Gastroesophageal sphincter (tissue), 4 donors: Measurements from ENCODE around the gene TNFRSF14. TPM values are rescaled to one million over a fixed set of nuclear protein-coding genes. Genes with fewer than 3 reads are reported as not detected.
"Not testable (repeated sequence)": the region's sequence is repeated elsewhere in the genome, so short reads cannot be mapped to it uniquely, and the experiment has no call there.

Experiments used
- ATAC-seq: fragments of 150-250 bp; one replicate; pipeline ENCODE4 v1.9.1; 2016; ENCODE audit warnings: mild to moderate bottlenecking, moderate library complexity
- H3K27ac ChIP-seq, 4 donors: fragments of 200-600 bp; sonication (generic) in 3 of 4; 1 replicate in 3 of 4; 2 replicates in 1 of 4; pipeline ENCODE4 v1.5.1; 2016 to 2019
- H3K27me3 ChIP-seq: fragments of 200-600 bp; sonication (generic); one replicate; pipeline ENCODE4 v1.5.1; 2019
- H3K36me3 ChIP-seq, 2 donors: fragments of 200-600 bp; sonication (generic); one replicate each; pipeline ENCODE4 v1.5.1; 2019; ENCODE audit warnings: control low read depth in 1 of 2
- H3K4me1 ChIP-seq, 3 donors: fragments of 200-600 bp; sonication (generic); 1 replicate in 2 of 3; 2 replicates in 1 of 3; pipeline ENCODE4 v1.5.1; 2016 to 2019; ENCODE audit warnings: control low read depth in 2 of 3
- H3K4me3 ChIP-seq, 2 donors: fragments of 200-600 bp; sonication (generic); one replicate each; pipeline ENCODE4 v1.5.1; 2019; ENCODE audit warnings: mild to moderate bottlenecking in 1 of 2, moderate library complexity in 1 of 2
- H3K9me3 ChIP-seq, 3 donors: fragments of 200-600 bp; sonication (generic); one replicate each; pipeline ENCODE4 v1.5.1; 2017 to 2019; ENCODE audit warnings: control low read depth in 2 of 3
- CTCF ChIP-seq, 4 experiments: fragments of 200-600 bp in 2 of 4; fragments of 450-650 bp in 2 of 4; sonication (generic) in 1 of 4; IDR thresholded peaks; one replicate each; pipeline ENCODE4 v1.5.1; 2017 to 2019; ENCODE audit warnings: antibody characterized with exemption in 4 of 4, mild to moderate bottlenecking in 2 of 4, moderate library complexity in 2 of 4
- EP300 ChIP-seq: sonication (generic); formaldehyde crosslinking; IDR thresholded peaks from one replicate; pipeline ENCODE4 v1.6.1; 2017; ENCODE audit warnings: antibody characterized with exemption, mild to moderate bottlenecking
- POLR2A ChIP-seq, 2 donors: fragments of 450-650 bp; IDR thresholded peaks; one replicate each; pipeline ENCODE4 v1.6.1; 2017; ENCODE audit warnings: antibody characterized with exemption in 2 of 2, mild to moderate bottlenecking in 2 of 2, moderate library complexity in 1 of 2
- POLR2AphosphoS5 ChIP-seq: sonication (generic); formaldehyde crosslinking; IDR thresholded peaks from one replicate; pipeline ENCODE4 v1.6.1; 2017; ENCODE audit warnings: antibody characterized with exemption
- WGBS, 2 donors: methylation state at CpG; one replicate each; pipeline ENCODE4 v1.1.5; 2018; ENCODE audit warnings: low coverage in 1 of 2; 5-methylcytosine and 5-hydroxymethylcytosine counted together
- total RNA-seq, 4 donors: library from RNA; depleted of rRNA; stranded (reverse); fragments of >200 nt; gene quantifications; one replicate each; pipeline ENCODE4 v1.1.0, GENCODE V29; 2016

The TNFRSF14 gene
- total RNA-seq, 4 donors from 2014 or later = 23.0 to 81.6 (median 36.9) TPM

- WGBS, 2 donors = 80% methylated on average over 1 of the region's 19 CpGs; no CpG with 5 or more reads in 1 of the 2 donors
- H3K27me3 ChIP-seq = peaks cover 78% of the 10 kb centered on the region
- no peak overlapping the region for H3K4me3 ChIP-seq
- H3K36me3 ChIP-seq = no peaks in the 10 kb centered on the region
- peaks cover 0 to 76% (median 34%) of the 10 kb centered on the region in 3 donors for H3K4me1 ChIP-seq
- TF ChIP-seq CTCF (IDR thresholded peaks at IDR 0.05) = no peak
- no peak for TF ChIP-seq EP300
- no peak for ATAC-seq
- H3K27ac ChIP-seq = peak overlapping the region in 3 of 4 donors; percentile 88 to 90 (median 88)
- no peaks in the 10 kb centered on the region for H3K9me3 ChIP-seq
Observed at GRCh38 chr1:2544875-2545640, 11.1 kb upstream of the TNFRSF14 start.

- no CpG with 5 or more reads among the region's 43 CpGs for WGBS, 2 donors
- TF ChIP-seq POLR2AphosphoS5 (no peak), POLR2A (IDR thresholded peaks at IDR 0.05) (peak in 1 of 2 donors; percentile 24)
- Histone ChIP-seq H3K4me3 (peak overlapping the region; percentile 35 to 61), H3K27ac (peak overlapping the region; percentile 26 to 90 (median 88)), H3K27me3 (peaks cover 69% of the 10 kb centered on the region), H3K4me1 (peaks cover 0 to 79% (median 34%) of the 10 kb centered on the region in 3 donors), H3K9me3 (no peaks in the 10 kb centered on the region), H3K36me3 (no peaks in the 10 kb centered on the region)
- peak; percentile 63 for ATAC-seq
Observed at GRCh38 chr1:2545754-2546514, 10.2 kb upstream of the TNFRSF14 start.

- H3K27me3 ChIP-seq = peaks cover 67% of the 10 kb centered on the region
- peak overlapping the region; percentile 35 to 61 for H3K4me3 ChIP-seq
- no peaks in the 10 kb centered on the region for H3K9me3 ChIP-seq
- no peaks in the 10 kb centered on the region for H3K36me3 ChIP-seq
- H3K27ac ChIP-seq = peak overlapping the region; percentile 26 to 90 (median 88)
- 0% methylated on average over 4 of the region's 52 CpGs; no CpG with 5 or more reads in 1 of the 2 donors for WGBS, 2 donors
- H3K4me1 ChIP-seq = peaks cover 0 to 76% (median 34%) of the 10 kb centered on the region in 3 donors
- TF ChIP-seq EP300 (no peak), POLR2A (IDR thresholded peaks at IDR 0.05) (no peak), CTCF (IDR thresholded peaks at IDR 0.05) (peak in 1 of 4 experiments; percentile 21), POLR2AphosphoS5 (no peak)
- ATAC-seq = peak; percentile 79
Observed at GRCh38 chr1:2546515-2547209, 9.5 kb upstream of the TNFRSF14 start.

- H3K27ac ChIP-seq = peak overlapping the region in 3 of 4 donors; percentile 88 to 90 (median 88)
- H3K36me3 ChIP-seq = no peaks in the 10 kb centered on the region
- H3K4me3 ChIP-seq = peak overlapping the region; percentile 35 to 61
- no peaks in the 10 kb centered on the region for H3K9me3 ChIP-seq
- peaks cover 0 to 76% (median 34%) of the 10 kb centered on the region in 3 donors for H3K4me1 ChIP-seq
- TF ChIP-seq POLR2AphosphoS5 = no peak
- no peak for TF ChIP-seq POLR2A (IDR thresholded peaks at IDR 0.05)
- TF ChIP-seq EP300 = no peak
- 0 to 4% methylated on average over 2 to 5 of the region's 27 CpGs for WGBS, 2 donors
- ATAC-seq = no peak
- H3K27me3 ChIP-seq = peaks cover 60% of the 10 kb centered on the region
Observed at GRCh38 chr1:2547210-2548067, 8.7 kb upstream of the TNFRSF14 start.

- peaks cover 53% of the 10 kb centered on the region for H3K27me3 ChIP-seq
- WGBS, 2 donors = no CpG with 5 or more reads among the region's 17 CpGs
- H3K9me3 ChIP-seq = no peaks in the 10 kb centered on the region
- peaks cover 0 to 76% (median 34%) of the 10 kb centered on the region in 3 donors for H3K4me1 ChIP-seq
- H3K27ac ChIP-seq = peak overlapping the region; percentile 55 to 90 (median 88)
- H3K4me3 ChIP-seq = peak overlapping the region; percentile 1 to 61
- no peaks in the 10 kb centered on the region for H3K36me3 ChIP-seq
- TF ChIP-seq CTCF (IDR thresholded peaks at IDR 0.05) (peak in 3 of 4 experiments; percentile 84 to 98 (median 92)), POLR2A (IDR thresholded peaks at IDR 0.05) (no peak)
- ATAC-seq = peak; percentile 32
Observed at GRCh38 chr1:2548068-2548589, 8.0 kb upstream of the TNFRSF14 start.

- peaks cover 0 to 66% (median 33%) of the 10 kb centered on the region in 3 donors for H3K4me1 ChIP-seq
- peak overlapping the region; percentile 61 to 90 (median 88) for H3K27ac ChIP-seq
- H3K9me3 ChIP-seq, H3K36me3 ChIP-seq, ATAC-seq: not testable (repeated sequence)
- no CpG with 5 or more reads among the region's 28 CpGs for WGBS, 2 donors
- peaks cover 39% of the 10 kb centered on the region for H3K27me3 ChIP-seq
- peak overlapping the region in 1 of 2 donors; percentile 61 for H3K4me3 ChIP-seq
Observed at GRCh38 chr1:2549367-2550029, 6.7 kb upstream of the TNFRSF14 start.

GRCh38 chr1:2550309-2550861 is 5.8 kb upstream of the TNFRSF14 start:
- Histone ChIP-seq H3K4me1 (peaks cover 0 to 66% (median 33%) of the 10 kb centered on the region in 3 donors), H3K27me3 (peaks cover 31% of the 10 kb centered on the region), H3K4me3 (peak overlapping the region in 1 of 2 donors; percentile 23), H3K27ac (peak overlapping the region in 3 of 4 donors; percentile 41 to 88 (median 61))
- H3K36me3 ChIP-seq, H3K9me3 ChIP-seq, ATAC-seq: not testable (repeated sequence)
- 81% methylated on average over 3 of the region's 12 CpGs; no CpG with 5 or more reads in 1 of the 2 donors for WGBS, 2 donors
